Embryonic facial prominence (tissue), 1 donor: ENCODE results near the gene PRRT2.
"Not testable (repeated sequence)": the region's sequence is repeated elsewhere in the genome, so short reads cannot be mapped to it uniquely, and the experiment has no call there.

Experiments
- DNase-seq: peaks from one replicate; pipeline ENCODE4 v3.0.0-alpha.2; 2016; ENCODE audit errors: extremely low spot score

The PRRT2 gene

GRCh38 chr16:29811896-29812665 lies at the start of gene PRRT2:
TSS of gene PRRT2 (plus strand) at chr16:29812193. CDS start at chr16:29813055, 862 bp downstream.
- DNase-seq = no peak

- DNase-seq = no peak
Measured at GRCh38 chr16:29763326-29763725, 48.7 kb upstream of the PRRT2 start.

GRCh38 chr16:29765167-29766032 lies 46.6 kb upstream of the PRRT2 start:
- no peak for DNase-seq

- no peak for DNase-seq
Measured at GRCh38 chr16:29766571-29766970, 45.4 kb upstream of the PRRT2 start.

- DNase-seq = no peak
Measured at GRCh38 chr16:29767062-29767461, 44.9 kb upstream of the PRRT2 start.

- no peak for DNase-seq
Measured at GRCh38 chr16:29769507-29769906, 42.5 kb upstream of the PRRT2 start.

- no peak for DNase-seq
Measured at GRCh38 chr16:29770250-29770929, 41.6 kb upstream of the PRRT2 start.

- not testable (repeated sequence) for DNase-seq
Measured at GRCh38 chr16:29772330-29772729, 39.7 kb upstream of the PRRT2 start.

GRCh38 chr16:29774730-29775129 lies 37.3 kb upstream of the PRRT2 start:
- no peak for DNase-seq

GRCh38 chr16:29775742-29776408 lies 36.1 kb upstream of the PRRT2 start:
- DNase-seq = no peak

GRCh38 chr16:29777576-29778350 lies 34.2 kb upstream of the PRRT2 start, which contains the start of gene ZG16:
TSS of gene ZG16 (plus strand) at chr16:29778256. CDS start at chr16:29779267, 1,011 bp downstream.
- DNase-seq = no peak

- DNase-seq = no peak
Measured at GRCh38 chr16:29779474-29779873, 32.5 kb upstream of the PRRT2 start.

GRCh38 chr16:29783094-29783953 lies 28.7 kb upstream of the PRRT2 start:
- DNase-seq = not testable (repeated sequence)

GRCh38 chr16:29784157-29784556 lies 27.8 kb upstream of the PRRT2 start:
- no peak for DNase-seq

GRCh38 chr16:29784901-29785500 lies 27.0 kb upstream of the PRRT2 start:
- no peak for DNase-seq

GRCh38 chr16:29787155-29787554 lies 24.8 kb upstream of the PRRT2 start:
- not testable (repeated sequence) for DNase-seq

- DNase-seq = no peak
Measured at GRCh38 chr16:29789775-29790182, 22.2 kb upstream of the PRRT2 start.

GRCh38 chr16:29790183-29790948 lies 21.6 kb upstream of the PRRT2 start, which contains the start of gene KIF22:
TSS of gene KIF22 (plus strand) at chr16:29790751. CDS start at chr16:29790760, 9 bp downstream.
- peak; percentile 96 for DNase-seq
